Measurements from ENCODE around the gene VGF. TPM values are rescaled to one million over a fixed set of nuclear protein-coding genes. Genes with fewer than 3 reads are reported as not detected.

The VGF gene
- total RNA-seq, 2 donors from 2014 or later, result not detected

DNA sequence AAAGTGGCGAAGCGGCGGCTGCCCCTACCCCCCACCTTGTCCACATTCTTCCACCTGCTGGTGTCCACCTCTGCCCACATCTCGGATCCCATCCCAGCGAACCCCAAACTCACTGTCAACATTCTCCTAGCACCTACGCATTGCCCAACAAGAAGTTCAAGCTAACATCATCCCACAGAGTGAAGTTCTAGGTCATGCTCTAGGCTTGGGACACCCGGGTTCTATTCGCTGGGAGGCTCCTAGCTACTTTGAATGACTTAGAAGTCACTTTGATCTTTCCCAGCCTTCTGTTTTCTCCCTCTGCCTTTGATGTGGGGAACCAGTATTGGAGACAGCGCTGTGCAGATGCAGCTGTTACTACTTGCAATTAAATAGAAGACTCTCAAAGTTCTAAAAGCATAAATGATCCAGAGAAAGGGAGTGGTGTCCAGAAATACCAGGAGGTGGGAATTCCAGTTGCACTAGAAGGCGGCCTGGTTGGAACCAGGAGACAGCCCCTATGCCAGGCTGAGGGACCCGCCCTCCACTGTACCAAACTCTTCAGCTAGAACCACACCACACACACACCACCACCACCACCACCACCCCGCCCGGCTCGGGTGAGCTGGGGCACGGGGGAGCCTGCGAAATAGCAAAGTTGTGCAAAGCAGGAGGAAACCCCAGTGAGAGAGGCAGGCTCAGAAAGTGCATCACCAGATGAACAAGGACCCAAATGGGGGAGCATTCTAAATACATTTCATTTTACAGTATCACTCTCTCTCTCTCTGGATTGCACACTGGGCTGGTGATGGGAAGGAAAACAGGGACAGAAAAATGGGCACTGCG, 5.5 kb upstream of the VGF start:
- H3K9me3 ChIP-seq, result no peaks in the 10 kb centered on the region
- no peak overlapping the region for H3K27ac ChIP-seq
- TF ChIP-seq CTCF (IDR thresholded peaks at IDR 0.05), result no peak
- no peaks in the 10 kb centered on the region for H3K36me3 ChIP-seq
- H3K4me3 ChIP-seq, result no peak overlapping the region
- H3K4me1 ChIP-seq, result peaks cover 0 to 44% of the 10 kb centered on the region in 2 donors
- DNase-seq (ENCODE audit: low spot score), result no peak
- peaks cover 63 to 73% of the 10 kb centered on the region in 2 donors for H3K27me3 ChIP-seq

DNA sequence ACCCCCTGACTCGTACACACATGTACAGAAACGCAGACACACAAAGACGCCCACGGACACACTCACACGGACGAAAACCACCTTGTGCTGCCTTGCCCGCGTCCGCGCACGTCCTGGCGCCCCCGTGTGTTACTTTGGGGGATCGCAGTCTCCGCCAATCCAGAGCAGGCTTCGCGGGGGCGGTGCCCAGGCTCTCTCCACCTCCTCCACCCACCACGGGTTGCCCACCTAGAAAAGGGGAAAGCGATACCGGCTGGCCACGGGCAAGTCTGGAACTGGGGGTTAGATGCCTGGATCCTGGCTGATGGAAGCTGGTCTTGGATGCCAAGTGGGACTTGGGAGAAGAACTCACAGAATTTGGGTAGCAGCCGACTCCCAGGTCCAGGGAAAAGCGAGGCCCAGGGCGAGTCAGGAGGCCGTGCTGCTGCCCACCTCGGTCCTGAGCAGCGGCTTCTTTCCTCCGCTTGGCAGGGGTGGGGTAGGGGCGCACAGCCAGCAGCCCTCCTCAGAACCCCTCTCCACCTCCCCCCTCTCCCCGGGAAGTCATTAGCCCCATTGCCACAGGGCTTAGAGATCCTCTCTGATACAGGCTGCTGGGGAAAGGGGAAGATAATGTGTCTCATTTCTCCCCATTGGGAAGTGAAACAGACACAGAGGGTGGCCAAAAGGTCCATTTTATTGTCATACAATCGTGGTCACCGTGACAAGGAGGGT, 4.6 kb upstream of the VGF start:
- H3K27me3 ChIP-seq, result peaks cover 61 to 70% of the 10 kb centered on the region in 2 donors
- no peaks in the 10 kb centered on the region for H3K36me3 ChIP-seq
- no peaks in the 10 kb centered on the region for H3K9me3 ChIP-seq
- H3K4me1 ChIP-seq, result peaks cover 0 to 52% of the 10 kb centered on the region in 2 donors
- TF ChIP-seq CTCF (IDR thresholded peaks at IDR 0.05), result peak; percentile 81 to 90
- peak; percentile 70 for DNase-seq (ENCODE audit: low spot score)
- no peak overlapping the region for H3K4me3 ChIP-seq
- no peak overlapping the region for H3K27ac ChIP-seq

DNA sequence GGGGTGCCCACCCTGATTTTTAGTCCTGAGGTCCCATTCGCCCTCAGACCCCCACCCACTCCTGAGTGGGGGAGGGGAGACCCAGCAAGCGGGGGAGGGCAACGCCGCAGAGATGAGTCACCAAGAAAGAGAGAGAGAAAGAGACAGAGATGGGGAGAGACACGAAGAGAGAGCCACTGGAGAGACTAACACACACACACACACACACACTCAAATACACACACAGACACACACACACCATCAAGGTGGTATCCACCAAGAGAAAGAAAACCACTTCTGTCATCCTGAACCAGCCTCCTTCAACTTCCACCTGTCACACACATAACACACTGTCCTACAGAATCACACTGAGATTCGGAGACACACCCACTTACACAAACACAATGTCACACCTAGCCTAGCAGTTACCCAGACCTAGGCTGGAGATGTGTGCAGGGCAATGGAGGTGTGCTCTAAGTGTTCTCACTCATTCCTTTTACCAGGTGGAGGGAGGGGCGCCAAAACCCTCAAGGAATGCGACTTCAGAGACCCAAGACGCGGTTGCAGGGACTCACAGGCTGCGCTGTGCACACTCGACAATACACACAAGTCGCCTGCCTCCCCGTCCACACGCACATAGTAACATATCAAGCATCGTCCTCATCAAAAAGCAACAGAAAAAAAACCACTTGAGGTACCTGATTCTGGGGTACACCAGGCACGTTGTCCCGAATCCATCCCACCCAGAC, 3.9 kb upstream of the VGF start:
- DNase-seq (ENCODE audit: low spot score), result no peak
- H3K27ac ChIP-seq, result no peak overlapping the region
- H3K4me1 ChIP-seq, result peaks cover 0 to 56% of the 10 kb centered on the region in 2 donors
- H3K9me3 ChIP-seq, result no peaks in the 10 kb centered on the region
- H3K27me3 ChIP-seq, result peaks cover 63 to 70% of the 10 kb centered on the region in 2 donors
- no peak for TF ChIP-seq CTCF (IDR thresholded peaks at IDR 0.05)
- no peaks in the 10 kb centered on the region for H3K36me3 ChIP-seq
- H3K4me3 ChIP-seq, result no peak overlapping the region

GRCh38 chr7:101168412-101169049, 3.2 kb upstream of the VGF start:
- Histone ChIP-seq H3K36me3 (no peaks in the 10 kb centered on the region), H3K9me3 (no peaks in the 10 kb centered on the region), H3K27ac (no peak overlapping the region), H3K4me3 (no peak overlapping the region), H3K27me3 (peaks cover 56 to 70% of the 10 kb centered on the region in 2 donors), H3K4me1 (peaks cover 0 to 56% of the 10 kb centered on the region in 2 donors)
- DNase-seq (ENCODE audit: low spot score), result no peak
- no peak for TF ChIP-seq CTCF (IDR thresholded peaks at IDR 0.05)

GRCh38 chr7:101167645-101168411, 2.5 kb upstream of the VGF start:
- Histone ChIP-seq H3K36me3 (no peaks in the 10 kb centered on the region), H3K27me3 (peaks cover 49 to 64% of the 10 kb centered on the region in 2 donors), H3K4me3 (no peak overlapping the region), H3K4me1 (peaks cover 0 to 56% of the 10 kb centered on the region in 2 donors), H3K27ac (no peak overlapping the region), H3K9me3 (no peaks in the 10 kb centered on the region)
- no peak for DNase-seq (ENCODE audit: low spot score)
- TF ChIP-seq CTCF (IDR thresholded peaks at IDR 0.05), result no peak
